Vagina (tissue), 2 donors: ENCODE data around the gene SLC5A2. TPM values are rescaled to one million over a fixed set of nuclear protein-coding genes. Genes with fewer than 3 reads are reported as not detected.

Experiments
- DNase-seq, 2 donors: peaks; one replicate each; pipeline ENCODE4 v3.0.0-alpha.2; 2017; ENCODE audit errors: extremely low spot score in 2 of 2
- H3K27ac ChIP-seq: fragments of 200-600 bp; sonication (generic); one replicate; pipeline ENCODE4 v1.5.1; 2019
- H3K27me3 ChIP-seq: fragments of 200-600 bp; sonication (generic); one replicate; pipeline ENCODE4 v1.5.1; 2019
- H3K36me3 ChIP-seq, 2 donors: fragments of 200-600 bp; sonication (generic); one replicate each; pipeline ENCODE4 v1.5.1; 2017 to 2019
- H3K4me1 ChIP-seq: fragments of 200-600 bp; sonication (generic); one replicate; pipeline ENCODE4 v1.5.1; 2019
- H3K4me3 ChIP-seq, 2 donors: fragments of 200-600 bp; sonication (generic); 1 replicate in 1 of 2; 2 replicates in 1 of 2; pipeline ENCODE4 v1.5.1; 2016 to 2019
- H3K9me3 ChIP-seq: fragments of 200-600 bp; sonication (generic); one replicate; pipeline ENCODE4 v1.5.1; 2019
- POLR2A ChIP-seq, 2 donors: fragments of 450-650 bp; IDR thresholded peaks; one replicate each; pipeline ENCODE4 v1.6.1; 2017; ENCODE audit warnings: antibody characterized with exemption in 2 of 2, mild to moderate bottlenecking in 2 of 2, moderate library complexity in 2 of 2
- POLR2AphosphoS5 ChIP-seq, 2 donors: sonication (generic); formaldehyde crosslinking; IDR thresholded peaks; one replicate each; pipeline ENCODE4 v1.9.0; 2017; ENCODE audit warnings: antibody characterized with exemption in 2 of 2, mild to moderate bottlenecking in 2 of 2, low read depth in 1 of 2; ENCODE audit not compliant: insufficient read depth in 1 of 2
- intact Hi-C: fragments of 100-400 bp; cut with DNase I; formaldehyde crosslinking; loops from one replicate; pipeline ENCODE4 v1.15.1; 2023
- total RNA-seq: library from RNA; depleted of rRNA; stranded (reverse); fragments of >200 nt; gene quantifications from one replicate; pipeline ENCODE4 v1.2.3, GENCODE V29; 2016
- TF ChIP-seq, protein P1 (sequence below), 3 experiments: fragments of 450-650 bp in 2 of 3; fragments of 200-600 bp in 1 of 3; sonication (generic) in 1 of 3; IDR thresholded peaks; one replicate each; pipeline ENCODE4 v1.5.1; 2017 to 2019; ENCODE audit warnings: antibody characterized with exemption in 3 of 3, mild to moderate bottlenecking in 2 of 3, moderate library complexity in 2 of 3

The SLC5A2 gene
- total RNA-seq, 1 donor from 2014 or later: not detected

DNA sequence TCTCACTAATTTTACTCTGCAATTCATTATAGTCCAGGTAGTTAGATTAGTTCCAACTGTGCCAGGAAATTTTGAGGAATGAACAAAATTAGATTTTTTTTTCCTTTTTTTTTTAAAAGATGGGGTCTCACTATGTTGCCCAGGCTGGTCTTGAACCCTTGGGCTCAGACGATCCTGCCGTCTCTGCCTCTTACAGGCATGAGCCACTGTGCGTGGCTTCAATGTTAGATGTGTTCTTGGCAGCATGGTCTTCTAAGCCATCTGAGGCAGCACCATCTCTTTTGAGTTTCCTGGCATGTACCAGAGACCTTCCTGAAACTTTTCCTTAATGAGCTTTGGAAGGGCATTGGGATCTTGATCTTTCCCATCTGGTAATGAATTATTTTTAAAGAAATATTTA, 42.2 kb downstream of the SLC5A2 start:
- intact Hi-C loops: no loop called here
- H3K4me3 ChIP-seq: no peak overlapping the region
- no peak for DNase-seq
- peaks cover 8% of the 10 kb centered on the region for H3K4me1 ChIP-seq
- H3K36me3 ChIP-seq: no peaks in the 10 kb centered on the region
- no peaks in the 10 kb centered on the region for H3K27me3 ChIP-seq
- TF ChIP-seq POLR2A (IDR thresholded peaks at IDR 0.05) (no peak), POLR2AphosphoS5 (IDR thresholded peaks at IDR 0.05; ENCODE audit: insufficient read depth in 1 of 2, low read depth in 1 of 2) (no peak)
- TF ChIP-seq, protein P1, sequence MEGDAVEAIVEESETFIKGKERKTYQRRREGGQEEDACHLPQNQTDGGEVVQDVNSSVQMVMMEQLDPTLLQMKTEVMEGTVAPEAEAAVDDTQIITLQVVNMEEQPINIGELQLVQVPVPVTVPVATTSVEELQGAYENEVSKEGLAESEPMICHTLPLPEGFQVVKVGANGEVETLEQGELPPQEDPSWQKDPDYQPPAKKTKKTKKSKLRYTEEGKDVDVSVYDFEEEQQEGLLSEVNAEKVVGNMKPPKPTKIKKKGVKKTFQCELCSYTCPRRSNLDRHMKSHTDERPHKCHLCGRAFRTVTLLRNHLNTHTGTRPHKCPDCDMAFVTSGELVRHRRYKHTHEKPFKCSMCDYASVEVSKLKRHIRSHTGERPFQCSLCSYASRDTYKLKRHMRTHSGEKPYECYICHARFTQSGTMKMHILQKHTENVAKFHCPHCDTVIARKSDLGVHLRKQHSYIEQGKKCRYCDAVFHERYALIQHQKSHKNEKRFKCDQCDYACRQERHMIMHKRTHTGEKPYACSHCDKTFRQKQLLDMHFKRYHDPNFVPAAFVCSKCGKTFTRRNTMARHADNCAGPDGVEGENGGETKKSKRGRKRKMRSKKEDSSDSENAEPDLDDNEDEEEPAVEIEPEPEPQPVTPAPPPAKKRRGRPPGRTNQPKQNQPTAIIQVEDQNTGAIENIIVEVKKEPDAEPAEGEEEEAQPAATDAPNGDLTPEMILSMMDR (IDR thresholded peaks at IDR 0.05): no peak
- H3K9me3 ChIP-seq: no peaks in the 10 kb centered on the region
- H3K27ac ChIP-seq: no peak overlapping the region

DNA sequence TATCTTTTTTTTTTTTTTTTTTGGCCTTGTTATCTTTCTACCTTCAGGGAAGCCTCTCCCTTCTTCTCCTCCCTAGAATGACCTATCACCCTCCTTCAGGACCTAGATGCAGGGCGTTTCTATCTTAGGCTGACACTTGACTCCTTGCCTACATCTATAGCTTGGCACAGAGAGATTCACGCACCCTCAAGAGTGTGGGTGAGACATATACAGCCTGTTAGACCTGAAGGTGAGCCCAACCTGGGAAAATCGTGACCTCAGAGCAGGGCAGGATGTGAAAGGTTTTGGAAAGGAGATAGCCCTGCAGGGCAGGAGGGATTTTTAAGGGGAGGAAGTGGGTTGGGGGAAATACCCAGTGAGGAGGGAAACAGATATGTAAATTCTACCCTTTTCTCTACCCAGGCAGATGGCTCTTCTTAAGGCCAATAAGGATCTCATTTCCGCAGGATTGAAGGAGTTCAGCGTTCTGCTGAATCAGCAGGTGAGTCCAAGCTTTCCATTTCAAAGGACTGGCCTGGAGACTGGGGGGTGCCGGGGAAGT, 44.9 kb downstream of the SLC5A2 start, which contains the start of gene AHSP:
Gene AHSP (plus strand): TSS at position 167 of the 541 bp plus-strand sequence. CDS start 240 bp downstream, at position 407.
- Histone ChIP-seq H3K4me3 (peak within 1 kb of the TSS; percentile 43), H3K36me3 (no peaks in the 10 kb centered on the region), H3K27me3 (no peaks in the 10 kb centered on the region), H3K27ac (peak within 1 kb of the TSS; percentile 67), H3K9me3 (no peaks in the 10 kb centered on the region), H3K4me1 (peaks cover 9% of the 10 kb centered on the region)
- TF ChIP-seq POLR2A (IDR thresholded peaks at IDR 0.05): no peak
- no peak for DNase-seq
- intact Hi-C loops: no loop called here

DNA sequence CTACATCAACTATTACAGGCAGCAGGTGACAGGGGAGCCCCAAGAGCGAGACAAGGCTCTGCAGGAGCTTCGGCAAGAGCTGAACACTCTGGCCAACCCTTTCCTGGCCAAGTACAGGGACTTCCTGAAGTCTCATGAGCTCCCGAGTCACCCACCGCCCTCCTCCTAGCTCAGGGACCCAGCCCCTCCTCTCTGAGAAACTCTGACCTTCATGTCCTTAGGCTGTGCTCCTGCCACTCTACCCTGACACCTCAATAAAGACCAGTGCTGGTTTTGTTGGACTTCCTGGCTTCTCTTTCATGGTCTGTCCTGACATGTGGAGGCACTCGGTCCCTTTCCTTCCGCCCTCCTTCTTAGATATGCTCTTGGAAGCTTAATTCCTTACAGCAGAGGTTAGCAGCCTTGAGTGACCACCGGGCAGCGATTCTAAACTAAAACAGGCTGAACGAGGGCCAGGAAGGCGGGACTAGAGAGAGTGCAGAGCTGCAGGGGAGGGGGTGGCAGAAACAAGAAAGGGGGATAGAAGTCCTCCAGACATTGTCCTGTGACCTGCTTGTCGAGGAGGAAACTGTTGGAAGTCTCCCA, 45.7 kb downstream of the SLC5A2 start:
- intact Hi-C loops: no loop called here
- no peak for DNase-seq
- TF ChIP-seq, protein P1 (IDR thresholded peaks at IDR 0.05): no peak
- no peak for TF ChIP-seq POLR2AphosphoS5 (IDR thresholded peaks at IDR 0.05; ENCODE audit: insufficient read depth in 1 of 2, low read depth in 1 of 2)
- TF ChIP-seq POLR2A (IDR thresholded peaks at IDR 0.05): no peak
- H3K27ac ChIP-seq: peak overlapping the region; percentile 67
- H3K9me3 ChIP-seq: no peaks in the 10 kb centered on the region
- H3K27me3 ChIP-seq: no peaks in the 10 kb centered on the region
- H3K4me1 ChIP-seq: peaks cover 9% of the 10 kb centered on the region
- no peaks in the 10 kb centered on the region for H3K36me3 ChIP-seq
- peak overlapping the region; percentile 43 for H3K4me3 ChIP-seq

DNA sequence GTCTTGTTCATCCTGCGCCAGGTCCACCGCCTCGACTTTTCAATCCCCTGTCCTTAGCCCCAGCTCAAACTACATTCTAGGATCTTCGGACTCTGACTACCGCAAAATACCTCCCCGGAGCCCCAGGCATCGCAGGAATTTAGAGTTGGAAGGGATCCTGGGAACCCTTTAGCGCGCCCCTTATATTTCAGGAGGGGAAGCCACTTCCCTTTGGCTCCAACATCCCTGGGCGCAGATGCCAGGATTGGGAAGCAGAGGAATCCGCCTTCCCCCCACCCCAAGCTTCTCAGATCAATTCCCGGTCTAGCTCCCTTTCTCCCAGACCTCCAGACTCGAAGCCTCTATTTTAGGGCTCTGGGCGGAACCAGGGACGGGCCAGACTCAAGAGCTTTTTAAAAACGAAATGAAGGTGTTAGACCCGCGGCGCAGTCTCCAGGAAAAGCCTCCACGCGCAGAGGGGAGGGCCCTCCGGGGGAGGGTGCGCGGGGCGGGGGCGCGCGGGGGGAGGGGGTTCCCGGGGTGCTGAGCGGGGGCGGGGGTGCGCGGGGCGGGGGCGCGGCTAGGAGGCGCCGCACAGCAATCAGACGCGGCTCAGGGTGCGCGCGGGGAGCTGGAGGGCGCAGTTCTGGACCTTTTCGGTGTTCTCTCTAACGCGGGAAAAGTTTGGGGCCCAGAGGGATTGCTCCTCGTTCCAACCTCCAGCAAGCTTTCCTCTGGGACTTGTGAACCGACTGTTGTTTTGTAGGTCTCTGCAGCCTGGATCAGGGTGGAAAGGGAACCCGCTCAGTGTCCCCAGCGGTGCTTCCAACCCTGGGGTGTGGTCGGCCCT, 46.4 kb downstream of the SLC5A2 start:
- Histone ChIP-seq H3K4me3 (peak overlapping the region; percentile 43), H3K27ac (peak overlapping the region; percentile 67), H3K9me3 (no peaks in the 10 kb centered on the region), H3K27me3 (no peaks in the 10 kb centered on the region), H3K4me1 (peaks cover 9% of the 10 kb centered on the region), H3K36me3 (no peaks in the 10 kb centered on the region)
- TF ChIP-seq POLR2AphosphoS5 (IDR thresholded peaks at IDR 0.05; ENCODE audit: insufficient read depth in 1 of 2, low read depth in 1 of 2) (no peak), POLR2A (IDR thresholded peaks at IDR 0.05) (no peak)
- TF ChIP-seq, protein P1 (IDR thresholded peaks at IDR 0.05): no peak
- intact Hi-C loops: no loop called here
- DNase-seq: no peak

DNA sequence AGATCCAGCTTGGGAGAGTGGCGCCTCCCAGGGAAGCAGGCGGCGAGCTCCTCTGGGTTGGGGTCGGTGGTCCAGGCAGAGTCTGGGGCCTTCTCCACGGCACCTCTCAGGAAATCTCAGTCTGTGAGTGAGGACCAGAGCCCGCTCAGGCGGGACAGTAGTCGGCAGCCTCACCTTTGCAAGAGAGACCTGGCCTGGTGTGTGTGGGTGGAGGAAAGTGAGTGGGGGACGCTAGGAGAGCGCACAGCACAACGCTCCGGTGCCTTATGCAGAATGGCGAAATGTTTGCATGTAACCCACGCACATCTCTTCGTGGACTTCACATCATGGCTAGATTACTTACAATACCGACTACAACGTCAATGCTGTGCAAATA, 47.0 kb downstream of the SLC5A2 start:
- Histone ChIP-seq H3K27me3 (no peaks in the 10 kb centered on the region), H3K4me3 (peak overlapping the region; percentile 43)
- intact Hi-C loops: no loop called here

More for the DNA sequence above, 47.0 kb downstream of the SLC5A2 start:
- Histone ChIP-seq H3K4me1 (peaks cover 9% of the 10 kb centered on the region), H3K36me3 (no peaks in the 10 kb centered on the region), H3K9me3 (no peaks in the 10 kb centered on the region), H3K27ac (peak overlapping the region; percentile 67)
- TF ChIP-seq POLR2AphosphoS5 (IDR thresholded peaks at IDR 0.05; ENCODE audit: insufficient read depth in 1 of 2, low read depth in 1 of 2): no peak
- TF ChIP-seq, protein P1 (IDR thresholded peaks at IDR 0.05): no peak
- no peak for TF ChIP-seq POLR2A (IDR thresholded peaks at IDR 0.05)
- no peak for DNase-seq
